ENCODE data around the gene MCAM.

The MCAM gene

DNA sequence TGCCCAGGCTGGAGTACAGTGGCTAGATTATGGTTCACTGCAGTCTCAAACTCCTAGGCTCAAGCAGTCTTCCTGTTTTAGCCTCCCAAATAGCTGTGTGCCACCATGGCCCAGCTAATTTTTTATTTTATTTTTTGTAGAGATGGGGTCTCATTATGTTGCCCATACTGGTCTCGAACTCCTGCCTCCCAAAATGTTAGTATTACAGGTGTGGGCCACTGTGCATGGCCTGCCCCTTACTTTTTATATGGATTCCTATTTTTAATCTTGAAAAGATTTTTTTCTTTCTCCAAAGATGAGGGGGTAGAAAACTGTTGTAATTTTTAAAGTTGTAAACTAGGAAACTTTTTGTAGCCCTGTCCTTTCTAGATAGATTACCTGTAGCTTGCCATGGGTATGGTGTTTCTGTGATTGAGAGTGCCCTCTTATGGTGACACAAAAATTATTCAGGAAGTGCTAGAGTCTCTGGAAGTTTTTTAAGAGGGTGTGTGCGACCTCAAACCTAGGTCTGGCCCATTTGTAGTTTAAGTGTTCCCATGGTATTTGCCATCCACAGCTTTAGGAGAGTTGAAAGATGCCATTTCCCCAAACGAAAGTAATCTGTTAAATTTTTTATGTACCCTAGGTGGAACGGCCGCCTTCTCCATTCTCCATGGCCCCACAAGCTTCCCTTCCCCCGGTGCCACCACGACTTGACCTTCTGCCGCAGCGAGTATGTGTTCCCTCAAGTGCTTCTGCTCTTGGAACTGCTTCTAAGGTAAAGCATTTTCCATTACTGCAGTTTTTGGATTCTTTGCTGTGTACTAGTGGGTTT, 32.4 kb downstream of the MCAM start:
- ATAC-seq (ENCODE audit: insufficient read depth, low read depth) (peak; percentile 87), DNase-seq (no peak)
- TF ChIP-seq, protein P1, sequence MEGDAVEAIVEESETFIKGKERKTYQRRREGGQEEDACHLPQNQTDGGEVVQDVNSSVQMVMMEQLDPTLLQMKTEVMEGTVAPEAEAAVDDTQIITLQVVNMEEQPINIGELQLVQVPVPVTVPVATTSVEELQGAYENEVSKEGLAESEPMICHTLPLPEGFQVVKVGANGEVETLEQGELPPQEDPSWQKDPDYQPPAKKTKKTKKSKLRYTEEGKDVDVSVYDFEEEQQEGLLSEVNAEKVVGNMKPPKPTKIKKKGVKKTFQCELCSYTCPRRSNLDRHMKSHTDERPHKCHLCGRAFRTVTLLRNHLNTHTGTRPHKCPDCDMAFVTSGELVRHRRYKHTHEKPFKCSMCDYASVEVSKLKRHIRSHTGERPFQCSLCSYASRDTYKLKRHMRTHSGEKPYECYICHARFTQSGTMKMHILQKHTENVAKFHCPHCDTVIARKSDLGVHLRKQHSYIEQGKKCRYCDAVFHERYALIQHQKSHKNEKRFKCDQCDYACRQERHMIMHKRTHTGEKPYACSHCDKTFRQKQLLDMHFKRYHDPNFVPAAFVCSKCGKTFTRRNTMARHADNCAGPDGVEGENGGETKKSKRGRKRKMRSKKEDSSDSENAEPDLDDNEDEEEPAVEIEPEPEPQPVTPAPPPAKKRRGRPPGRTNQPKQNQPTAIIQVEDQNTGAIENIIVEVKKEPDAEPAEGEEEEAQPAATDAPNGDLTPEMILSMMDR (IDR thresholded peaks at IDR 0.05; ENCODE audit: borderline replicate concordance, extremely low read depth, low read length, poor library complexity, severe bottlenecking) = peak; percentile 65
- TF ChIP-seq EZH2 (IDR thresholded peaks at IDR 0.05; ENCODE audit: borderline replicate concordance, low read depth, low read length, severe bottlenecking) = no peak
- peaks cover 4% of the 10 kb centered on the region for H3K9me3 ChIP-seq (ENCODE audit: insufficient read depth, low read length, severe bottlenecking)
- no peaks in the 10 kb centered on the region for H3K27me3 ChIP-seq (ENCODE audit: insufficient read depth, low read length, poor library complexity)
- H3K79me2 ChIP-seq (ENCODE audit: insufficient read depth, low read length) = no peaks in the 10 kb centered on the region
- H3K9ac ChIP-seq (ENCODE audit: low read depth, low read length) = no peak overlapping the region
- no peak overlapping the region for H3K27ac ChIP-seq (ENCODE audit: low read length)
- no peak overlapping the region for H3K4me3 ChIP-seq (ENCODE audit: low read depth in 1 of 2, low read length in 2 of 2)
- no peak overlapping the region for H3K4me2 ChIP-seq (ENCODE audit: insufficient read depth, low read length)
- no peaks in the 10 kb centered on the region for H3K4me1 ChIP-seq (ENCODE audit: insufficient read depth, low read length)
- H3K36me3 ChIP-seq (ENCODE audit: insufficient read depth, low read length) = peaks cover 59% of the 10 kb centered on the region
- H2AFZ ChIP-seq (ENCODE audit: low read depth, low read length) = no peak overlapping the region
- no peaks in the 10 kb centered on the region for H4K20me1 ChIP-seq (ENCODE audit: insufficient read depth, low read length)

DNA sequence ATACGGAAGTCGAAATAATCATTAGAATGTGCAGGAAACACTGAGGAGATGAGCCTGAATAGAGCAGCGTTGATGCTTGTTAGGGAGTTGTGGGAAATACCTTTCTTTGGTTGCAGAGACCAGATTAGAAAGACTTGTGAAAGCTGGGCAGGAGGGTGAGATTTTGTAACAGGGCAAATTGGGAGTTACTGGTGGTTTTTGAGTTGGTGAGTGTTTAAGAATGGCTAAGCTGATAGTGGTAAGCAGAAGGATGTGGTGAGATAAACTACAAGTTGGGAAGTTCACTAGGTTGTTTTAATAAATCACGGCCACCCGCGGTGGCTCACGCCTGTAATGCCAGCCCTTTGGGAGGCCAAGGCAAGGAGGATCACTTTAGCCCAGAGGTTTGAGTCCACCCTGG, 34.4 kb downstream of the MCAM start:
- H4K20me1 ChIP-seq (ENCODE audit: insufficient read depth, low read length) = no peaks in the 10 kb centered on the region
- H3K4me3 ChIP-seq (ENCODE audit: low read depth in 1 of 2, low read length in 2 of 2) = no peak overlapping the region
- H3K27me3 ChIP-seq (ENCODE audit: insufficient read depth, low read length, poor library complexity) = no peaks in the 10 kb centered on the region
- H3K27ac ChIP-seq (ENCODE audit: low read length) = no peak overlapping the region
- no peak for TF ChIP-seq EZH2 (IDR thresholded peaks at IDR 0.05; ENCODE audit: borderline replicate concordance, low read depth, low read length, severe bottlenecking)
- TF ChIP-seq, protein P1 (IDR thresholded peaks at IDR 0.05; ENCODE audit: borderline replicate concordance, extremely low read depth, low read length, poor library complexity, severe bottlenecking) = no peak
- no peak overlapping the region for H3K9ac ChIP-seq (ENCODE audit: low read depth, low read length)
- no peaks in the 10 kb centered on the region for H3K4me1 ChIP-seq (ENCODE audit: insufficient read depth, low read length)
- H3K9me3 ChIP-seq (ENCODE audit: insufficient read depth, low read length, severe bottlenecking) = no peaks in the 10 kb centered on the region
- H3K36me3 ChIP-seq (ENCODE audit: insufficient read depth, low read length) = peaks cover 58% of the 10 kb centered on the region
- DNase-seq (no peak), ATAC-seq (ENCODE audit: insufficient read depth, low read depth) (no peak)
- no peak overlapping the region for H3K4me2 ChIP-seq (ENCODE audit: insufficient read depth, low read length)
- H2AFZ ChIP-seq (ENCODE audit: low read depth, low read length) = no peak overlapping the region
- H3K79me2 ChIP-seq (ENCODE audit: insufficient read depth, low read length) = no peaks in the 10 kb centered on the region

DNA sequence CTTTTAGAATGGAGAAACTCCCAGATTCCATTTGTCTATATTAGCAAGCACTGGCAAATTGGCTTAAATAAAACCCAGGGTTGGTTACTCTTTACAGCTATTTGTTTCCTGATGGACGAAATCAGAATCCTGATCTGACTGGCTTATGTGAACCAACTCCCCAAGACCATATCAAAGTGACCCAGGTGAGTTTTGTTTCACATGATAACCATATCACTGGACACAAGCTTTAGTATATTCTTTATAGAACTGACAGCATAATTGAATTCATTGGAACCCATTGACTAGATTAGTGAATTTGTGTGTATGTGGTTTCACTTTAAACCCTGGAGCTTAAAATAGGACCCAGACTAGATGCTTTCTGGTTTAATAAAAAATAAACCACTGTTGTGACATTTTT, 39.3 kb downstream of the MCAM start:
- no peak overlapping the region for H3K27ac ChIP-seq (ENCODE audit: low read length)
- TF ChIP-seq EZH2 (IDR thresholded peaks at IDR 0.05; ENCODE audit: borderline replicate concordance, low read depth, low read length, severe bottlenecking) = no peak
- TF ChIP-seq, protein P1 (IDR thresholded peaks at IDR 0.05; ENCODE audit: borderline replicate concordance, extremely low read depth, low read length, poor library complexity, severe bottlenecking) = no peak
- H3K79me2 ChIP-seq (ENCODE audit: insufficient read depth, low read length) = no peaks in the 10 kb centered on the region
- DNase-seq (no peak), ATAC-seq (ENCODE audit: insufficient read depth, low read depth) (no peak)
- H3K4me1 ChIP-seq (ENCODE audit: insufficient read depth, low read length) = no peaks in the 10 kb centered on the region
- H3K9me3 ChIP-seq (ENCODE audit: insufficient read depth, low read length, severe bottlenecking) = no peaks in the 10 kb centered on the region
- no peak overlapping the region for H3K4me3 ChIP-seq (ENCODE audit: low read depth in 1 of 2, low read length in 2 of 2)
- H3K9ac ChIP-seq (ENCODE audit: low read depth, low read length) = no peak overlapping the region
- H3K36me3 ChIP-seq (ENCODE audit: insufficient read depth, low read length) = peaks cover 75% of the 10 kb centered on the region
- no peaks in the 10 kb centered on the region for H4K20me1 ChIP-seq (ENCODE audit: insufficient read depth, low read length)
- H2AFZ ChIP-seq (ENCODE audit: low read depth, low read length) = no peak overlapping the region
- H3K4me2 ChIP-seq (ENCODE audit: insufficient read depth, low read length) = no peak overlapping the region
- no peaks in the 10 kb centered on the region for H3K27me3 ChIP-seq (ENCODE audit: insufficient read depth, low read length, poor library complexity)
